8988T (cell line): ENCODE results near the gene APOLD1.
"Not testable (repeated sequence)": the region's sequence is repeated elsewhere in the genome, so short reads cannot be mapped to it uniquely, and the experiment has no call there.

Source experiments
- DNase-seq: peaks from one replicate; pipeline ENCODE4 v3.0.0; 2011

Gene APOLD1

GRCh38 chr12:12784911-12785814 lies at the start of gene APOLD1:
Gene APOLD1, plus strand, starts transcription at chr12:12785659. Its CDS starts 33 bp downstream, at chr12:12785692.
- DNase-seq = no peak

GRCh38 chr12:12736759-12737676 lies 48.4 kb upstream of the APOLD1 start:
- DNase-seq = no peak

GRCh38 chr12:12738152-12738551 lies 47.3 kb upstream of the APOLD1 start:
- not testable (repeated sequence) for DNase-seq

GRCh38 chr12:12741660-12742059 lies 43.8 kb upstream of the APOLD1 start:
- DNase-seq = no peak

- DNase-seq = no peak
Measured at GRCh38 chr12:12744546-12745305, 40.7 kb upstream of the APOLD1 start.

GRCh38 chr12:12745576-12746211 lies 39.8 kb upstream of the APOLD1 start:
- no peak for DNase-seq

- no peak for DNase-seq
Measured at GRCh38 chr12:12747278-12747677, 38.2 kb upstream of the APOLD1 start.

GRCh38 chr12:12748044-12748443 lies 37.4 kb upstream of the APOLD1 start:
- DNase-seq = no peak

GRCh38 chr12:12749433-12749832 lies 36.0 kb upstream of the APOLD1 start:
- DNase-seq = no peak

- DNase-seq = no peak
Measured at GRCh38 chr12:12755923-12756322, 29.5 kb upstream of the APOLD1 start.

- DNase-seq = no peak
Measured at GRCh38 chr12:12757121-12757520, 28.3 kb upstream of the APOLD1 start.

- no peak for DNase-seq
Measured at GRCh38 chr12:12759234-12759915, 26.1 kb upstream of the APOLD1 start.

- DNase-seq = no peak
Measured at GRCh38 chr12:12764824-12765223, 20.6 kb upstream of the APOLD1 start.

- DNase-seq = no peak
Measured at GRCh38 chr12:12770262-12770661, 15.2 kb upstream of the APOLD1 start.

- DNase-seq = no peak
Measured at GRCh38 chr12:12774791-12775190, 10.7 kb upstream of the APOLD1 start.

- DNase-seq = no peak
Measured at GRCh38 chr12:12776261-12776660, 9.2 kb upstream of the APOLD1 start.

GRCh38 chr12:12777092-12777491 lies 8.4 kb upstream of the APOLD1 start:
- no peak for DNase-seq

GRCh38 chr12:12779007-12779406 lies 6.5 kb upstream of the APOLD1 start:
- no peak for DNase-seq

- DNase-seq = no peak
Measured at GRCh38 chr12:12779529-12779928, 5.9 kb upstream of the APOLD1 start.

GRCh38 chr12:12784116-12784515 lies 1.3 kb upstream of the APOLD1 start:
- no peak for DNase-seq

GRCh38 chr12:12786351-12786705 lies 869 bp downstream of the APOLD1 start:
- DNase-seq = no peak
